HG03108 (cell line): Measurements from ENCODE around the gene THBS2.
A peak's percentile ranks its signal among the peaks of the same experiment; 100 is the strongest.
"Not testable (repeated sequence)": the region's sequence is repeated elsewhere in the genome, so short reads cannot be mapped to it uniquely, and the experiment has no call there.

ENCODE experiments used
- ATAC-seq: cut with Tn5 transposase; IDR thresholded peaks from one replicate; pipeline ENCODE4 v1.9.1; 2021; ENCODE audit warnings: moderate library complexity; ENCODE audit not compliant: unreplicated experiment

Gene THBS2

DNA sequence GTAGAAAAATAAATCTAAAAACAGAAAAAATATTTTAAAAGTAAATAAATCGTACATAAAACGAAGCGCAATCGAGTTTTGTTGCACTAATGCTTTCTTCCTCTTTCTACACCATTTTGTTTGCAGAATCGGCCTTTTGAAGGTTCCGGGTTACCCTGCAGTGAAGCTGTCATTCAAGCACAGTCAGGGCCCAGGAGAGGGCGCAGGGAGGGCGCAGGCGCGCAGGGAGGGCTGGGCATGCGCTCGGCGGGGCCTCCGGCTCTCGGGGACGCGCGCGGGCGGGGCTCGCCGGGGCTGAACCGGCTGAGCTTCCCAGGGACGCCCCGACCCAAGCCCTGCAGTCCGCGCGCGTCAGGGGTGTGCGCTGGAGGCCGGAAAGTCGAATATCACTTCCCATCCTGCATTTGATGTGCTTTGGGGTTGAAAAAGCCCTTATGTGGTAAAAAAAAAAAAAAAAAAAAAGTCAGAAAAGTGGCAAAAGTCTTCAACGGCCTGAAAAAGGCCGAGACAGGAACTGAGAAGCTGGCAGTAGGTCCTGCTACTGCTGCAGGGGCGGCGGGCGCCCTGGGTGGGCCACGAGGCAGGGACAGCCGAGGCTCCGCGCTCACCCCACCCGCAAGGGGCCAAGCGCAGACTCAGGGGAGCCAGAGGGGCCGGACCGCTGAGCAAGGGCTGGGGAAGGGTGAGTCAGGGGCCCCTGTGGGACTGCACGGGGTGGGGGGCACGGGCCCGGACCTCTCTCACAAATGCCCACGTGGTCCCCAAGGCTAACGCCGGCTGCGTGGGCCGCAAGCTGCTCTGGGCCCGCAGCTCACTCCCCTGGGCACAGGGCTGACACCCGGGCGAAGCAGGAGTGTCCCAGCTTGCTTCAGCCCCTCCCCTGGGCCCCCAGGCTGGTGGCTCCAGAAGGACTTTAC is 40.5 kb downstream of the THBS2 start:
- peak; percentile 99 for ATAC-seq

DNA sequence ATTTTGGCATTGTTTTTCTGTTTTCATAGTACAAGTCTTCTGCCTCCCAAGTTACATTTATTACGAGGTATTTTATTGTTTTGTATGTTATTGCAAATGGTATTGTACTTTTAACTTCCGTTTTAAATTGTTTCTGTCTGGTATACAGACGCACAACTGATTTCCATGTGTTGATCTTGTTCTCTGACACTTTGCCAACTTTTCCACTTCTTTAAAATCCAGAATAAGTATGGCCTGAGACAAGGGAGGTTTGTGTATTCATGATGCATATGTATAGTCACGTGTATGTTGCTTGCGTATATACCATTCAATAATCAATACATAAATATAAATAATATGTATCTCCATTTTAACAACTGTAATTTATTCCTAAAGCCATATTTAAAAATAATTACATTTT is 41.2 kb downstream of the THBS2 start:
- no peak for ATAC-seq

DNA sequence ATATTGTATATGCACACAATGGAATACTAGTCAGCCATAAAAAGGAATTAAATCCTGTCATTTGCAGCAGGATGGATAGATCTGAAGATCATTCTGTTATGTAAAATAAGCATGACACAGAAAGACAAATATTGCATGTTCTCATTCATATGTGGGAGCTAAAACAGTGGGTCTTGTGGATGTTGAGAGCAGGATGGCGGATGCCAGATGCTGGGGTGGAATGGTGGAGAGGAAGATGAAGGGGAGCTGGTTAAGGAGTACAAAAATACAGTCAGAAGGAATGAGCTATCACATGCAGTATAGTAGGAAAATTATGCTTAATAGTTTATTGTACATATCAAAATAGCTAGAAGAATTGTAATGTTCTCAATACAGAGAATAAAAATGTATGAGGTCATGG is 41.8 kb downstream of the THBS2 start:
- ATAC-seq, result no peak

DNA sequence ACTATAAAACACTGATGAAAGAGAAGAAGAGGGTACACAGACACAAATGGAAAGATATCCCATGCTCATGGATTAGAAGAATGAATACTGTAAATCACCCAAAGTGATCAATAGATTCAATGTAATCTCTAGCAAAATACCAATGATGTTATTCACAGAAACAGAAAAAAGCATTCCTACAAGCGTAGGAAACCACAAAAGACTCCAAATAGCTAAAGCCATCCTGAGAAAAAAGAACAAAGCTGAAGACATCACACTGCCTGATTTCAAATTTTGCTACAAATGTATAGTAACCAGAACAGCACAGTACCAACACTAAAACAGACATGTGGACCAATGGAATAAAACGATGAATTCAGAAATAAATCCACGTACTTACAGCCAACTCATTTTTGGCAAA is 43.0 kb downstream of the THBS2 start:
- no peak for ATAC-seq

DNA sequence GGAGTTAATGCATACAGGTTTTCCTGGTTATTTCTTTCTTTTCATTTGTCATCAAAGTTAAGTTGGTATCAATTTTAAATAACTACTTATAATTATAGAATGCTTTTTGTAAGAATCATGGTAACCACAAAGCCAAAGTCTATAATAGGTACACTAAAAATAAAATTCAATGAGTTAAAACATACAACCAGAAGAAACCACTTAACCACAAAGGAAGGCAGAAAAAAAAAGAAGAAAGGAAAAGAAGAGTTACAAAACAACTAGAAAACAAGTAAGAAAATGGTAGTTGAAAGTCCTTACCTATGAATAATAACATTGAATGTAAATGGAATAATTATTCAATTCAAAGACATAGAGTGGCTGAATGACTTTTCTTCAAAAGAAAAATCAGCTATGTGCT is 45.6 kb downstream of the THBS2 start:
- no peak for ATAC-seq

DNA sequence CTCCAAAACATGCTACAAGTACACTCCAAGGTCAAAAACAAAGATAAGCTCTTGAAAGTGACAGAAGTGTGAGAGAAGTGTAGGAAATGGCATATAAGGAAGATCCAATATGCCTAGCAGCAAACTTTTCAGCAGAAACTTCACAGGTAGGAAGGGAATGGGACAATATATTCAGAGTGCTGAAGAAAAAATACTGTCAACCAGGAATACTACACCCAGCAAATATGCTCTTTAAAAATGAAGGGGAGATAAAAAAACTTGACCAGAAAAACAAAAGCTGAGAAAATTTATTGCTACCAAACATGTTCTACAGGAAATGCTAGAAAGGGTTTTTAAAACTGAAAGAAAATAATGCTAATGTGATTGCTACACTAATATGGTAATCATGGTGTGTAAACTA is 46.2 kb downstream of the THBS2 start:
- no peak for ATAC-seq

DNA sequence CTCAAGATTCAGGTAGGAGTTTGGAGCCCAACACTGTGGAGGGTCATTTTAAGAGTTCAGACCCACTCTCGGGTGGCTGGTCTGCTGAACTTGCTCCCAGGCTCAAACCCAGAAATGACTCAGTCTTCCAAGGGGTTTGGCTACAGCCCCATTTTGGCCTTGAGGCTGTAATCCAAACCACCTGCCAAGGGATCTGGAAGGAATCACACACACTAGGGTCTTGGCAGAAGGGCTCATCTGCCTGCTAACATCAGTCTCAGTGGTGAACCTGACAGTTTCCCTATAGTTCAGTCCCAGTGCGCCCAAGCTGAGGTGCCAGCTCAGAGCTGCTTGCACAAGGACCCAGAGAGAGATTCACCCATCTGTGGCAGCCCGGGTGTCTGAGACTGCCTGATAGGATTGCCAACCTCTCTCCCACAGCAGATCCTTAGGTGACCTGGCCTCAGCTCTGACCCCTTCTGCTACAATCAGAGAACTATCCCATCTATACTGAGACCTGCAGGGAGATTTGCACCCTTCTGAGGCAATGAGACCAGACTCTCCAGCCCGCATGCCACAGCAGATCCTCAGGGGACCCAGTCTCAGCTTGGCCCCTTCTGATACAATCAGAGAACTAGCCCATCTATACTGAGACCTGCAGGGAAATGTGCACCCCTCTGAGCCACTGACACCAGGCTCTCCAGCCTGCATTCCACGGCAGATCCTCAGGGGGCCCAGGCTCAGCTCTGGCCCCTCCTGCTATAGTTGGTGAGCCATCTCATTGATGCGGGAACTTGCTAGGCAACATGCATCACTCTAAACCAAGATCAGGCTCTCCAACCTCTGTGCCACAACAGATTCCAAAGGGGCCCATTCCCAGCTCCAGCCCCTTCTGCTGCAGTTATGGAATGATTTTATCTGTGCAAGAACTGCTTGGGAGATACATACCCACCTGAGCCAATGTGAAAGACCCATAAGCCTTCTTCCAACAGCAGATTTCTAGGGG is 48.2 kb downstream of the THBS2 start:
- ATAC-seq, result no peak

DNA sequence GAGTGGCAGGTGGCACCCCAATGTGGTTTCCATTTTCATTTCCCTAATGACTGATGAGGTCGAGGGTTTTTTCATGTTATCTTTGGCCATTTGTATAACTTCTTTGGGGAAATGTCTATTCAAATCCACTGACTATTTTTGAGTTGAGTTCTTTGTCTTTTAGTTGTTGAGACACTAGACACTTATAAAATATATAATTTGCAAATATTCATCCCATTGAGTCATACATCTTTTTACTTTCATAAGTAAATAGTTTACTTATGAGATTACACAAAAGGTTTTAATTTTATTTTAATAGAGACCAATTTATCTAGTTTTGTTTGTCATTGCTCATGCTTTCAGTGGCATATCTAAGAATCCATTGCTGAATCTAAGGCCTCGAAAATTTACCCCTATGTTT is 49.5 kb downstream of the THBS2 start:
- ATAC-seq, result no peak

DNA sequence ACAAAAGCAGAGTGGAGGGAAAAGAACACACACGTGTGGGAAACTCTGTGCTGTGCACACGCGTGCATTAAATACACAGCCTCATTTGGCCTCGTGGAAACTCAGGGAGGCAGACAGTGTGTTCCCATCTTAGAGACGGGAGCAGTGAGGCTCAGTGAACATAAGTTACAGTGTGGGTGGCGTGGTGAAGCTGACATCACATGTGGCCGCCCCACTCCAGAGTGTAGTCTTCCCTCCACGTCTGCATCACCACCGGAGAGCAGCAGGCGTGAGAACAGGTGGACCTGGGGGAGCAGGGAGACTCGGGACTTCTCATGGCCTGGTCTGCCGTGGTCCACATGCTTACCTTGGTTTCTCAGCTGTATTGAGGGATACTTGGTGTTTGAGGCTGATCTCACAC is 51.7 kb downstream of the THBS2 start:
- no peak for ATAC-seq

DNA sequence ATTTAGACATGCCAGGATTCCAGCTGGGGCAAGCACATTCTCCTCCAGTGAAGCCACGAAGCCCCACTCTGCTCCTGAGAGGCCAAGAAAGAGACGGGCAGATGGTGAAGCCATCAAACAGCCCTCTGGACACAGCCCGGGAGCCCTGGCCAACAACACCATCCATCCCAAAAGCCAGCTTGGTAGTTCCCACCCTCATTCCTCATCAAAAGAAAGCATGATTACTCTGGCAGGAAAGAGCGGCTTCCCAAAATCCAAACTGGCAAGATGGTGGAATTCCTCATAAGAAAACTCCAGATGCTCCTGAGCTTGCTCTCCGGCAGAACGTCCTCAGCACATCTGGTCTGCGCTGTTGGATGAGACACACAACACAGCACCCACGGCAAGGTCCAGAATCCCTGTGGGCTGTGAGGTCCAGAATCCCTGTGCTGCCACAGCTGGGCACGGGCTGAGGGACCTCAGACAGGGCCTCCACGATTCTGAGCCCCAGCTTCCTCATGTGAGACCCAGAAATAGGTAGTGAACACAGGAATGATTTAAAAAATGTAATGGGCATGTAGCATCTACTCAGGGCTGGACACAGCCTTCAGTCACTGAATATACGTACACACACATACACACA is 52.6 kb downstream of the THBS2 start:
- ATAC-seq, result no peak

DNA sequence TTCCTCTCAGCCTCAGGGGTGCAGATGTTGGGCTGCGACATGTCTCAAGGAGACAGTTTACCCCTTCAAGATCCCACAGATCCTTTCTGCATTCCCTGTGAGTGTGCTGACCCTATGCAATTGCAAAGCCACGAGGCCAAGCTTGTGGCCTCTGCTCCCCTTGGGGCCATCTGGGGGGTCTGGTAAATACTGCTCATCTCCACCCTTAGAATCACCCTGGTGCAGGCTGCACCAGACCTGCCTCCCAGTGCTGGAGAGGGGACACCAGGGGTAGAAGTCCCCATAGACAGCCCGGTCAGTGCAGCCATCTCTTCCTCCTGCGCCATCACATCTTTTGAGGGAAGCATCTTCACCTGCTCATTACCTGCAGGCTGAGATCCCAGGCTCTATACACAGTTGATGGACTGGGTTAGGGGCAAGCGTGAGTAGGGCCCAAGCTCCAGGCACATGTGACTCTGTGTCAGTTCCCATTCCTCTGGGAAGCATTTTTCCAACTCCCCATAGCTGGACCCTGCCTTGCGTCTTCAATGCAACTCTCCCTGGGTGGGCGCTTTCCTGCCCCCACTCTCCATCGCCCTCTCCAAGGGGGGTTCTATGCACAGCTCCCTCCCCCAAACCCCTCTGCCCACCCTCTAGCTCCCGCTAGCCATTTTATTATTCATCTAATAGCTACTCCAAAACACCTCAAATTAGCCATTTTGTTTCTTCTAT is 53.9 kb downstream of the THBS2 start:
- no peak for ATAC-seq

DNA sequence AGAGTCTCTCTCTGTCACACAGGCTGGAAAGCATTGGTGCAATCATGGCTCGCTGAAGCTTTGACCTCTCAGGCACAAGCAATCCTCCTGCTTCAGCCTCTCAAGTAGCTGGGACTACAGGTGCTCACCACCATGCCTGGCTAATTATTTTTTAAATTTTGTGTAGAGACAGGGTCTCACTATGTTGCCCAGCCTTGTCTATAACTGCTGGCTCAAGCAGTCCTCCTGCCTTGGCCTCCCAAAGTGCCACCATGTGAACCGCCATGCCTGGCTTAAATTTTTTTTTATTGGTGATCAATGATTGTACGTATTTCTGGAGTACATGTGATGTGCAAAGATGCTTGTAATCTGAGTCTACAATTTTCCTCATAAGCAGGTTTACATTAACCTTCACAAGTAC is 54.8 kb downstream of the THBS2 start:
- no peak for ATAC-seq

DNA sequence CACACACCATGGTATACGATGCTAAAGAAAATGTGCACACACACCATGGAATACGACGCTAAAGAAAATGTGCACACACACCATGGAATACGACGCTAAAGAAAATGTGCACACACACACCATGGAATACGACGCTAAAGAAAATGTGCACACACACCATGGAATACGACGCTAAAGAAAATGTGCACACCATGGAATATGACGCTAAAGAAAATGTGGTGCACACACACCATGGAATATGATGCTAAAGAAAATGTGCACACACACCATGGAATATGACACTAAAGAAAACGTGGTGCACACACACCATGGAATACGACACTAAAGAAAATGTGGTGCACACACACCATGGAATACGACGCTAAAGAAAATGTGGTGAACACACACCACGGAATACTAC is 55.7 kb downstream of the THBS2 start:
- ATAC-seq, result not testable (repeated sequence)

DNA sequence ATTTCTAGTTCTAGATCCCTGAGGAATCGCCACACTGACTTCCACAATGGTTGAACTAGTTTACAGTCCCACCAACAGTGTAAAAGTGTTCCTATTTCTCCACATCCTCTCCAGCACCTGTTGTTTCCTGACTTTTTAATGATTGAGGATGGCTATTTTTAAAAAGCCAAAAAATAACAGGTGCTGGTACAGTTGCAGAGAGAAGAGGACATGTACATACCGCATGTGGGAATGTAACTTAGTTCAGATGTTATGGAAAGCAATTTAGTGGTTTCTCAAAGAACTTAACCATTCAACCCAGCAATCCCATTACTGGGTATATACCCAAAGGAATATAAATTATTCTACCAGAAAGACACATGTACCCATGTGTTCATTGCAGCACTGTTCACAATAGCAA is 57.4 kb downstream of the THBS2 start:
- not testable (repeated sequence) for ATAC-seq

DNA sequence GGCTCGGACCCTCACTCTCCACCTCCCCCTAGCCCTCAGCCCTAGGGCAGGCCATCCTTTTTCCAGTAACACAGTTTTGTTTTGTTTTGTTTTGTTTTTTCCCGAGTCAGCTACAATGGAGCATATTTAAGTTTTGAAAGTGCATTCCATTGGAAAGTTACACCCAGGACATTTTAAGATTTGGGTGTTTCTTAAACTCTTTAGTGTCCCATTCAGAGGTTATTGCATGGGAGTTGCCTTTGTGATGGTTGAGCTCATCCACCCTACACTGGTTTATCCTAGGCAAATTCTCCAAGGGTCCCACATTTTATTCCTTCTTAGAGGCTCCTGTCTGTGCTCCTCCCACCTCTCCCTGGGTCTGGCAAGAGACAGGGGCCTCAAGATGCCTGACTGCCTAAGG is 58.9 kb downstream of the THBS2 start:
- ATAC-seq, result no peak

DNA sequence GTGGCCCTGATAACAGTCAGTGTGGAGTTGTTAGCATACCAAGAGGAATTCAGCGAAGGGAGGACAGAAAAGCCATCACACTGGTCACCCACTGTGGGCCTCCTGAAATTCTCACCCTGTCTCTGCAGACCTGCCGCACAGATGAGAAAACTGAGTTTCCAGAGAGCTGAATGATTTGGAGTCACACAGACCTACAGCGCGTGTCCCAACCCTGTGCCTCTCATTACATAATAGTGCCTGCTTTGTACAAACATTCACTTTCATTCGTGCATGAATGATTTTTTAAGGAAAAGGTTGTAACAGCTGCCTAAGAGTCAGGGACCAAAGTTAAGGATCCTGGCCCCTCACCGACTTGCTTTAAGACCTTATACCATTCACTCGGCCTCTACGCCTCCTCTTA is 62.7 kb downstream of the THBS2 start:
- ATAC-seq, result no peak

DNA sequence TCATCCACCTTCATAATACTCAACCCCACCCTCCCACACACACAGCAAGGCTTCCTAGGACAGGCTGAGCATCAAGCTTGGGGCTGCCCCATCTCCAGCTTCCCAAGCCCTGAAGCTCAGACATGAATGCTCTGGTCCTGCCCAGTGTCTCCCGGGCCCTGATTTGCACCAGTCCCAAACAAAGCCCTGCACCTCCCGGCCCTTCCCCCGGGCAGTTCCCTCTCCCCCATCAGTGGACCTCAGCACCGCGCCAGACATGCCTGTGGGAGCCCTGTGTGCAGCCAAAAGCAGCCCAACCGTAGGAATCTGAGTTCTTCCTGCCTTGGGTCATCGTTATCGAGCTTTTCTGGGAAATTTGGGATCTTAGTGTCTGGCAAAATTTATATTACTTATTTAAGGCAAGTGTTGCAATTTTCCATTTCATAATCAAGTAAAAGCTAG is 63.5 kb downstream of the THBS2 start:
- no peak for ATAC-seq

DNA sequence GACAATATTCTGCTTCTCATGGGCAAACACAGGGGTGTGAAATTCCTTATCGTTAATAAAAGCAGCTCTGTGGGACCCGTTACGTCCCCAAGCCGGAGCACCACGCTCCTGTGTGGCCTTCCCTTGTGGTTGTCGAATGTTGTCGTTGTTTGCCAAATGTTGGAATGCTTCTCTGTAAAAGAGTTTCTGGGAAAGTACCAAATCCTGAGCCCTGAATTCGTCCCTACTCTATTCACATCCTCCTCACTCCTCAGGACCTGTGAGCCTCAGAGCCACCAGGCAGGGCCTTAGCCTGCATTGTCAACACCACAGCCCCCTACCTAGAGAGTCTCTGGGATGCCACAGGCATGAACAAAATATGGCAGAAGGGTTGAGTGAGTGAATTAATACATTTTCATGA is 64.0 kb downstream of the THBS2 start:
- no peak for ATAC-seq

DNA sequence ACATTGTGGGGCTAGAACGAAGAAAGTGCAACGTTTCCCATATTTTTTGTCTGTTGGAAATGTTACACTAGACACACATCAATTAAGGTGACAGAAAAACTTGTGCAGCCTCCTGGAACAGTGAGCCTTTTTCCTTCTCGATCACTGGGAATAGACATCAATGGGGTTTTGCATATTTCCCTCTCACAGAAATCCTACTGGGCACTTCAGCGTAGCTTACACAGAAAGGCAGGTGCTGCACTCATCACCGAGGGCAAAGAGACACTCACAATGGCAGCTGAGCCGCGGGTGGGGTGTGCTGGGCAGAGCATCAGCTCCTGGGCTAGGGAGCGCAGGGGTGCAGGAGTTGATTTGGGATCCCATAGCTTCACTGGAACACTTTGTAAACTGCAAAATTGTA is 64.5 kb downstream of the THBS2 start:
- no peak for ATAC-seq

DNA sequence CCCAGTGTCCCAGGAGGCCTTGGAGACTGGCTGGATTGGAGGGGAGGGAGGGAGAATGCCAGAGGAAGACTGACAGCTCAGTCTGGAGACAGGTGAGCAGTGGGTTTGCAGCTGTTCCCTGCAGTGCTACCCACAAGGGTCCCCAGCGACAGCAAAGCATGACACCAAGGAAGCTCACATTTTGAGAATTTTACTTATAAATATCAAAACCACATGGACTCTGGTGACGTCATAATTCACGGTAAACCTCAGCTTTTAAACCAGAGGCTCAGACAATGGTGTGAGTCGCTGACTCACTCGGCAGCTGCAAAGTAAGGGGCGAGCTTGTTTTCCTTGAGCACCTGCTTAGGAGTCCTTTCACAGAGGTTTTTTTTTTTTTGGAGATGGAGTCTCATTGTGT is 65.2 kb downstream of the THBS2 start:
- no peak for ATAC-seq

DNA sequence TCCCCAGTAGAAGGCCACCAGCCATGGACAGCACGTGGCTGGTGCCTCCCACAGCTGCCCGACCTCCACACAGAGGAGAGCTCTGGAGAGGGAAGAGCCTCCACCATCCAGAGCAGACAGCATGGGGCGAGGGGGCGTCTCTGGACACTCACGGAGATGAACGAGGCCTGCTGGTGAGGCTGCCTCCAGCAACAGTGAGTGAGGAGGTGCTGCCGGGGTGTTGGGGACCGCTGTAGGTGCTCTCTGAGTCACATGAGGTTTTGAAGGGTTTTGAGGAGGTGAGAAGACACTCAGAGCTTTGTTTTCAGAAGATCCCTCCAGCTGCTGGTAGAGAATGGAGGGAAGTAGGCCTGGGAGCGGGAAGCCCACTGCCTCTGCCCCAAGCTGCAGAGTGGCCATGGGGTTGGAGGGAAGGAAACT is 65.6 kb downstream of the THBS2 start:
- ATAC-seq, result no peak
